ENCODE measurements around the gene OR52E1.
"Not testable (repeated sequence)": the region's sequence is repeated elsewhere in the genome, so short reads cannot be mapped to it uniquely, and the experiment has no call there.

The OR52E1 gene

DNA sequence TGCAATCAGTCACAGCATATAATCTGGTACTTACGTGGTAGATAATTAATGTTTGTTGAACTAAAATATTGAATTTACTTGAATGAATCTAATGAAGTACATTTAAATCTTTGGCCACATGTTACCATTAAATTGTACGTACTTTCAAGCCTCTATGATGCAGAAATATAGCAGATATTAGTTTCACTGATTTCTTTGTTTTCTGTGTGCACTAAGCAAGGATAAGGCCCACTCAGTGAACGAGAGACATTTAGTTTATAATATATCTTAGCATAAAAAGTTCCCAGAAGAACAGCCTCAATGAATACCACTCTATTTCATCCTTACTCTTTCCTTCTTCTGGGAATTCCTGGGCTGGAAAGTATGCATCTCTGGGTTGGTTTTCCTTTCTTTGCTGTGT, at the start of gene OR52E1:
TSS of gene OR52E1 (plus strand) at position 301 of the 400 bp plus-strand sequence.
- DNase-seq = no peak

DNA sequence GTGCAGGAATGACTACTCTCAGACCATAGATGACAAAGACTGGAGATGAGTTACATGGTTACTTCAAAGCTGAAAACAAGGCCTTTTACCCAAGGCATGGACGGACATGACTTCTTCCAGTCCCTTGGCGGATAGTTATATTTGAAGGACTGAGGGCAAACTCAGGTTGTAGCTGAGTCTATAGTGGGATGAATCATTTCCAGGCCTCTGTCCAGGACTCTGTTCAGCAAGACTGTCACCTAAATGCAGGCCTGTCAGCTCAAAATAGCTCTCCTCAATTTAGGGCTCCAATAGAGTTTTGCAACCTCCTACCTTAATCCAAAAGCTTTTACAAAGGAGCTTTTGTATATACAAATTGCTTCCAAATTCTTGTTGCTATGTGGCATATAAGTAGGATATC, 47.4 kb upstream of the OR52E1 start:
- no peak for DNase-seq

DNA sequence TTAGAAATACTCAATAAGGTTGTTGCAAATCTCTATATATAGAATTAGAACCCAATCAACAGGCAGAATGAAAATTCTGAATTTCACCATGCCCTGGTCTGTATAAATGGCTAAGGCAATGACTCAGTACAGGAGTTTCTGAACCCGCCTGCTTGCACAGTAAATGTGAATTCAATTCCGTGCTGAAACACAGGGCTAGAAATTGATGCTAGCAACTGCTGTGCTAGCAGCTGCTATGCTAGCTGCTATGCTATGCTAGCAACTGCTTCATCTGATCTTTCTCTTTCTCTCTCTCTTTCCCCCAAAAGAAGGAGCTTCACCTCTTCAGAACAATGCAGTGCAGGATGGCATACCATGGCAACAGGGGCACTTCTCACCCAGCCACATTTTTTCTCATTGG, 32.7 kb upstream of the OR52E1 start:
- no peak for DNase-seq

DNA sequence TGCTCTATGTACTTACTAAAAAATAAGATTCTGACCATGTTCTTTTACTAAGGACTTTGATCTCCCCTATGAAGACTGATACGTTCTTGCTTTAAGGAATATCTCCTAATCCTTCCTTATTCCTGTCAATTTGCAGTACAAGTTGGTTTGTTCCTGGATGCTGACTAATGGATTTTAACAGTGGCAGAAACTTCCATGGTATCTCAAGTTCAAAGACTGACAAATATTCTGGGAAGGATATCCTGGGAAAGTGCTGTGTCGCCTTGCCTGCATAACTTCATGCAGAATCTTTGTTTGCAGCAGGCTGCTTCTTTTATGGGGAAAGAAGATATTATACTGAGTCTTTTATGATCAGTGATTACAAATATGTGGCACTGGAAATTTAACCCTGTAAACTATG, 31.4 kb upstream of the OR52E1 start:
- DNase-seq = no peak

DNA sequence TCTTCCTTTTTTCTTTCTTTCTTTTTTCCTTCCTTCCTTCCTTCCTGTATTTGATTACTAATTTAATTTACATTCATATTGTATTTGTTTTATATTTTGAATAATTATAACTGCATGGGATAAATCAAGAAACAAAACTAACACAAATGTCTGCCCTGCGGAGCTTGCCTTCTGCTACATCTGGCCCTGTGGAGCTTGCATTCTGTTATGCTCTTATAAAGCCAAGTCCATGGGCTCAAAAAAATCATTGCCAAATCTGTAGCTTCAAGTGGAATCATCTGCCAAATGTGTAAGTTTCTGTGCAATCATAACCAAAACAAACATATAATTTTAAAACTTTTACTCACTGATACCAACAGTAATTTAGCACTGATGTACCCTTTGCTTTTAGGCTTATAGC, 31.0 kb upstream of the OR52E1 start:
- DNase-seq = no peak

DNA sequence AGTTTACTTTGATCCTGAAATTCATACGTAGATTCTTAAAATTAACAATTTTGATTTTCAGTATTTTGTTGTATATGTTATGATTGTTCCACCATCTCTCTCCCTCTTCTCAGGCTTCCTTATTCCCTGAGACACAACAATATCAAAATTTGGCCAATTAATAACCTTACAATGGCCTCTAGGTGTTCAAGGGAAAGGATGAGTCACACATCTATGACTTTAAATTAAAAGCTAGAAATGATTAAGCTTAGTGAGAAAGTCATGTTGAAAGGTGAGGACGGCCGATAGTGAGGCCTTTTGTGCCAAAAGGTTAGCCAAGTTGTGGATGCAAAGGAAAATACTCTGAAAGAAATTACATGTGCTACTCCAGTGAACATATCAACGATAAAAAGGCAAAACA, 28.5 kb upstream of the OR52E1 start:
- DNase-seq = no peak

DNA sequence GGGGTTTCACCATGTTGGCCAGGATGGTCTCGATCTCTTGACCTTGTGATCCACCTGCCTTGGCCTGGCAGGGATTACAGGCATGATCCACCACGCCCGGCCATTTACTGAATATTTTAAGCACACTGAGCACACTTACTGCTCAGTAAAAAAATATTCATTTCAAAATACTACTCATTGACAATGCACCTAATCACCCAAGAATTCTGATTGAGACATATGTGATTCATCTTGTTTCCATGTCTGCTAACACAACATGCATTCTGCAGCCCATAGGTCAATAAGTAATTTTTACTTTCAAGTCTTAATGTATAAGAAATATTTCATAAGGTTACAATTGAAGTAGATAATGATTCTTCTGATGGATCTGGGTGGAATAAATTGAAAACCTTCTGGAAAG, 27.3 kb upstream of the OR52E1 start:
- no peak for DNase-seq

DNA sequence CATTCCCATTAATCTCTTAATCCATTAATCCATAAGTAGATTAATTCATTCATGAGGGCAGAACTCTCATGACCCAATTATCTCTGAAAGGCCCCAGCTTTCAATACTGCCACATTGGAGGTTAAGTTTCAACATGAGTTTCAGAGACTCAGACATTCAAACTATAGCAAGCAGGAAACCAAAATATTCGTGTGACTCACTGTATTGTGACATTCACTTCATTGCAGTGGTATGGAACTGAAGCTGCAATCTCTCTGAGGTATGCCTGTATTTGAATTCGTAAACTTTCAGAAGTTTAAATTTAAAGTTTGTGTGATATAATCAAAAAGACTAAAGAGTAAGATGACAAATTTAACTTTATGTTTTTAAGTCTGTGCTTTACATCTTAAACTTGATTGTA, 26.0 kb upstream of the OR52E1 start:
- DNase-seq = no peak

DNA sequence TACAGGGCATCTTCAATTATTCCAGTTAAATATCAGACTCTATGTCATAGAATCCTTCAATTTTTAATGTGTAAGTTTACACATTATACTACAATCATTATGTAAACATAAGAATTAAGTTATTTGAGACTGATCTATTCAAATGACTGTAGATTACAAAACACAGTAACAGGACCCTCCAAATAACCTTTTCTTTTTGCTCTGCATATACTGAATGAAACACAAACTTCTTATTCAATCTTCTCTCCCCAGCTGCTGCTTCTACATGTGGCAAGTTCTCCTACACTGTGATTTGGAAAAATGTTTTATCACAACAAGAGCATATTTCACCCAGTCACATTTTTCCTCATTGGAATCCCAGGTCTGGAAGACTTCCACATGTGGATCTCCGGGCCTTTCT, 23.1 kb upstream of the OR52E1 start, which contains the start of gene OR52J3:
TSS of gene OR52J3 (plus strand) at position 301 of the 400 bp plus-strand sequence. CDS start at position 301, 0 bp downstream.
- no peak for DNase-seq

DNA sequence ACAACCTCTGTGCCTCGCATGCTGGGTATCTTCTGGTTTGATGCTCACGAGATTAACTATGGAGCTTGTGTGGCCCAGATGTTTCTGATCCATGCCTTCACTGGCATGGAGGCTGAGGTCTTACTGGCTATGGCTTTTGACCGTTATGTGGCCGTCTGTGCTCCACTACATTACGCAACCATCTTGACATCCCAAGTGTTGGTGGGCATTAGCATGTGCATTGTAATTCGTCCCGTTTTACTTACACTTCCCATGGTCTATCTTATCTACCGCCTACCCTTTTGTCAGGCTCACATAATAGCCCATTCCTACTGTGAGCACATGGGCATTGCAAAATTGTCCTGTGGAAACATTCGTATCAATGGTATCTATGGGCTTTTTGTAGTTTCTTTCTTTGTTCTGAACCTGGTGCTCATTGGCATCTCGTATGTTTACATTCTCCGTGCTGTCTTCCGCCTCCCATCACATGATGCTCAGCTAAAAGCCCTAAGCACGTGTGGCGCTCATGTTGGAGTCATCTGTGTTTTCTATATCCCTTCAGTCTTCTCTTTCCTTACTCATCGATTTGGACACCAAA, 22.5 kb upstream of the OR52E1 start:
- DNase-seq = no peak

DNA sequence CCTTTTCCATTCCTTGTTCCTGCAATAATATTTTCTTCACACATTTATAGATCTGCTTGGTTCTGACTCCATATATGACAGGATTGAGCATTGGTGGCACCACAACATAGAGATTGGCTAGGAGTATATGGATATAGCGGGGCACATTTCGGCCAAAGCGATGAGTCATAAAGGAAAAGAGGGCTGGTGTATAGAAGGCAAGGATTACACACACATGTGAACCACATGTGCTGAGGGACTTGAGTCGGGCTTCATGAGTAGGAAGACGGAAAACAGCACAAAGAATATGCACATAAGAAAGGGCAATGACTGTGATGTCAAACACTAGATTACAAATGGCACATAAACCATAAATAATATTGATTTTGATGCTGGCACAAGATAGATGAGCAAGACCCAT, 10.7 kb upstream of the OR52E1 start:
- DNase-seq = not testable (repeated sequence)

DNA sequence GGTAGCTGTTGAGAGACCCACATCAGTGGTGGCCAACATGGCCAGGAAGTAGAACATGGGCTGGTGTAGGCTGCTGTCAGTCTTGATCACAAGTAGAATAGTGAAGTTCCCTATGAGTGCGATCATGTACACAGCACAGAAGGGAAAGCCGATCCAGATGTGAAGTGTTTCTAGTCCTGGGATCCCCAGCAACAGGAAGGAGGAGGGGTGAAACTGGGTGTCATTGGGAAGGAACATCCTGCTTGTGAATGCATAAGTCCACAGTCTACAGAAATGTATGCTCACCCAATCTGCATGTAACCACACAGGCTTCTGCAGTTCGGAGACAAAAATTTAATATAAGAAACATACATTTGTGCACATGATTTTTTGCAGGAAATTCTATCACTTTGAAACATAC, 10.0 kb upstream of the OR52E1 start, which contains the start of gene OR52E2:
TSS of gene OR52E2 (minus strand) at position 237 of the 400 bp plus-strand sequence. CDS start at position 237, 0 bp downstream.
- no peak for DNase-seq

DNA sequence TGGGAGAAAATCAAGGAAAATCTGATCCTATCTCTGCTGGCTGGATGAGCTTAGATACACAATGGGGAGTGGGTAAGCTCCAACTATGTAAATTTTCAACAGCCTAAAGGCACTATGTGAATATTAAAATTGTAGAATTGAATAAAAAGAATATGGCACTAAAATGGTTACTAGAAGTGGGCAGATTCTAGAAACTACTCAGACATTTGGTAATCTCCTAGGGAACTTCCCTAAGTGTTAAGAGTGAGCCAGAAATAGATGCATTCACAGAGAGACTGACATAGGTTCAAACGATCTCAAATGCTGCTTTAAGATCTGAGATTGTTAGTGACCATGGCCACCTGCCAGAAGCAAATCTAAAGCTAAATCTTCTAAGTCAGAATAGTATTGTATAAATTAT, 4.3 kb upstream of the OR52E1 start:
- no peak for DNase-seq

DNA sequence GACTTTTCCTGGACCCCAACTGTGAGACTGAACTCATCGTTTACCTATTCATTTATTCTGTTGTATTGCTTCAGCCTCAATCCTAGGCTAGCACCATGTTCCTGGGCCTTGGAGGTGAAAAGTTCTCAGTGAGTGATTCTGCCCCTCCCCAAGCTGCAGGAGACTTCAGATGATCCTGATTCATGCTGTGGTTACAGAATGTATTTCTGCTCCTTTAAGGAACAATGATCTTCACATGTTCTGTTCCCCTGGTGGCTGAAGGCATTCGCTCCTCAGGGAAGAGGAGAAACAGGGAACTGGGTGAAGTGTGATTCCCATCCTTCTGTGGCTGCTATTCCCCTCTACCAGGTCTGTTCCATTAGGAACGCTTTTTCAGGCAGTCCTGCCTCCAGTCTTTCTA, 2.4 kb downstream of the OR52E1 start:
- DNase-seq = no peak

DNA sequence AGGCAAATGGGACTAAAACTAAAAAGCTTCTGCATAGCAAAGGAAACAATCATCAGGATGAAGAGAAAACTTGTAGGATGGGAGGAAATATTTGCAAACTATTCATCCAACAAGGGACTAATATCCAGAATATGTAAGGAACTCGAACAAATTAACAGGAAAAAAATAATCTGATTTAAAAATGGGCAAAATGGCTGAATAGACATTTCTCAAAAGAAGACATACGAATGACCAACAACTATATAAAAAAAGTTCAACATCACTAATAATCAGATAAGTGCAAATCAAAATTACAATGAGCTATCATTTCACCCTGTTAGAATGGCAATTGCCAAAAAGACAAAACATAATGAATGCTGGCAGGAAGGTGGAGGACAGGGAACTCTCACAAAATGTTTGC, 12.0 kb downstream of the OR52E1 start:
- no peak for DNase-seq

DNA sequence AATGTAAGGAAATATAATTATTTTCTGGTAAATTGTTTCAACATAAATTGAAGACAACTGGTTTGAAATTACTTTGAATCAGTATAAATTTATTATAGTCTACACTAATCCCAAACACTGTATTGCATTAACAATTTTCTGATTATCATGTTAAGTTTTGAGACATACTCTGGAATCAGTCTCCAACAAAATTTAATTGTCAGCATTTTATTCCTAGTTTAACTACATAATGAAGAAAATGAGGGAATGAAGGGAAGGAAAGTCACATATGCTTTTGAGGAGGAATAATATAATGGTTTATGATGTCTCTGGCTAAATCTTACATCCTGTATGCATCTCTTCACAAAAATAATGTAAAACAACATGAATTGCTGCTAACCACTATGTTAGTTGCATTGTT, 14.2 kb downstream of the OR52E1 start:
- no peak for DNase-seq

DNA sequence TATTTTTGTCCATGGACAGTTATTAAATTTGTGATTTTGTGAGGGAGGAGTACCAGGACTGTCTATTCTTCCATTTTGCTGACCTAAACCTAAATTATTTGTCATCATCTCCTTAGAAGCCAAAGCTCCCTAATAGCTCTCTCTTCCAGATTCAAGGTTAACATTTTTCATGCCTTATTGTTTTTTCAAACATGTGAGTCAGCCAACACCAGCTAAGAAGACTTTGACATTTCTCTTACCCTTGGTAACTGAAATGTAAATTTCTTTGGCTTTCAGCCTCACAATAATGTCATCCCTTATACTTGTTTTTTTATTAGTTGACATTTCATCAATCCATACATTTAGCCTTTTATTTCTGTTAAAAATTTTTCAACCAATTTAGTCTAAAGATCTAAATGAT, 19.2 kb downstream of the OR52E1 start:
- no peak for DNase-seq

DNA sequence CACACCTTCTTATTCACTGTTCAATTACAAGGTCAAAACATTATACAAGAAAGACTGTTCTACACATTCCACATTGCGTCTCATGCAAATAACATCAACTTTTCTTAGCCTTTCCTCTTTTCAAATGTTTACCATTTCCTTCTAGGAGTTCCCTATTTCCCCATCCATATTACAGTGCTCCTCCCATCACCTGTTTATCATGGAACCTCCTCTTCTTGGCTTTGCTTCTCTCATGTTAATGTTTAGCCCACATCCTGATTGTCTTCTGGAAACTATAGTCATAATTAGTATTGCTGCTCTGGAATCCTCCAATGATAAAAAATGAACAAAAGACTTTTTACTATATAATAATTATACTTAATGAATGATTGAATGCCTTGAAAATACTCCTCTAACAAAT, 21.3 kb downstream of the OR52E1 start:
- no peak for DNase-seq

DNA sequence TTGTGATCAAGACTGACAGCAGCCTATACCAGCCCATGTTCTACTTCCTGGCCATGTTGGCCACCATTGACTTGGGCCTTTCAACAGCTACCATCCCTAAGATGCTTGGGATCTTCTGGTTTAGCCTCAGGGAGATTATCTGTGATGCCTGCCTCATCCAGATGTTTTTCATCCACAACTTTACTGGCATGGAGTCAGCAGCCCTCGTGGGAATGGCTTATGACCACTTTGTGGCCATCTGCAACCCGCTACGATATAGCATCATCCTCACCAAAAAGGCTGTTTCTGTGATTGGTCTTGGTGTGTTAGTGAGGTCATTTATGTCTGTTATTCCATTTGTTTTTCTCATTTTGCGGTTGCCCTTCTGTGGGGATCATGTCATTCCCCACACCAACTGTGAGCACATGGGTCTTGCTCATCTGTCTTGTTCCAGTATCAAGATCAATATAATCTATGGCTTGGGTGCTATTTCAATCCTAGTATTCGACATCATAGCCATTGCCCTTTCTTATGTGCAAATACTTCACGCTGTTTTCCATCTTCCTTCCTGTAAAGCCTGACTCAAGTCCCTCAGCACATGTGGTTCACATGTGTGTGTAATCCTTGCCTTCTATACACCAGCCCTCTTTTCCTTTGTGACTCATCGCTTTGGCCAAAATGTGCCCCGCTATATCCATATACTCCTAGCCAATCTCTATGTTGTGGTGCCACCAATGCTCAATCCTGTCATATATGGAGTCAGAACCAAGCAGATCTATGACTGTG, 23.6 kb downstream of the OR52E1 start:
- no peak for DNase-seq

DNA sequence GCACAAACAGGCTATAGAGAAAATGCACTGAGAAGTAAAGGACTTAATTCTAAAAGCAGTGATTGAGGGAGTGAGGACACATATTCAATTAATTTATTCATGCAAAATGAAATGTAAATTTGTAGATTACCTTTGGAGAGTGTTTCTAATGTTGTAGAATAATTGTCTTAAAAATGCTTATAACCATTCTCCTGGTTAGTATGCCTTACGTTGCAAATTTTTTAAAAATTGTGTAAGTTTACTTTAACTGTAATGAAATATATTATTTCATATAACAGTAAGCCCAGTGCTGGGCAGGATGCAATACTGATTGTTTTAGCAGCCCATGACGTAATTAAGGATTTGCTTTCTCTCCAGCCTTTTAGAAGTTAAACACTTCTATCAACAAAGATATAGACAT, 26.6 kb downstream of the OR52E1 start:
- no peak for DNase-seq

DNA sequence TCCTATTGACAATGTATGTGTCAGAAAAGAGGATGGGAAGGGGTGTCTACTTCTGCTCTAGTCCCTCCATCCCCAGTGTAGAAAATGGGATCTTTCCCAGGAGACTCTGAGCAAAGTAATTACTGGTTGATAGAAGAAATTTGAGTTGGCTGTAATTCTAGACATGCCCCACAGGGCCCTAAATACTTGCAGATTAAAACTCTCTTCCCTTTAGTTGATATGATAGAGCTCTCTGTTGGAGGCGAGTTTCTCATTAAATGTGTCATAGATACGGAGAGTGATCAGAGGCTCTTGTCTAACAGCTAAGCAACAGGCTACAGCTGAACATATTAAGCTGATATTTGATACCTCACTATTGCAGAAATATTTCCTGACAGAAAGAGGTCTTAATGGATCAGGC, 32.9 kb downstream of the OR52E1 start:
- DNase-seq = no peak

DNA sequence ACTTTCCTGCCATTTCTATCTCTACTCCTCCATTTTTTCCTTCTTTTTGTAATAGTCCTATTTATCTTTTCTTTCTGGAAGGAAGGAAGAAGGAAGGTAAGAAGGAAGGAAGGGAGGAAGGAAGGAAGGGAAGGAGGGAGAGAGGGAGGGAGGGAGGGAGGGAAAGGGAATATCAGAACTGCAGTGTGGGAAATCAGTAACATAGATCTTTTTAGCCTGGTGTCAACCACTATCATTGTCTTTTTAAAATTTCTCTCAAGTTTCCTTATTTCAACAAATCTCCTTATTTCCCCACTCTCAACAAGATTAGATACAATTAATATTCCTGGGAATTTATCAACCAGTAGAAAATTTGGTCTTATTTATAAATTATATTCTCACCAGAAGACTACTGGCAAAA, 33.7 kb downstream of the OR52E1 start:
- no peak for DNase-seq

DNA sequence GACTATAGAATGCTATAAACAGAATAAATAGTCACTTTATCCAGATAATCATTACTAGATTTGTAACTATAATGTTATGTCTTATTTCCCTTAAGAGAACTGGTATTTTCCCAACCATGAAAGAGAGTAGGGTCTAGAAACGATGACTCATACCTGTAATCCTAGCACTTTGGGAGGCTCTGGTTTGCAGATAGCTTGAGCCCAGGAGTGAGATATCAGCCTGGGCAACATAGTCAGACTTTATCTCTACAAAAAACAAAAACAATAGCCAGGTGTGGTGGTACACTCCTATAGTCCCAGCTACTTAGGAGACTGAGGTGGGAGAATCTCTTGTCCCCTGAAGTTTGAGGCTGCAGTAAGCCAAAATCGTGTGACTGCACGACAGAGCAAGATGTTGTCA, 37.9 kb downstream of the OR52E1 start:
- DNase-seq = no peak

DNA sequence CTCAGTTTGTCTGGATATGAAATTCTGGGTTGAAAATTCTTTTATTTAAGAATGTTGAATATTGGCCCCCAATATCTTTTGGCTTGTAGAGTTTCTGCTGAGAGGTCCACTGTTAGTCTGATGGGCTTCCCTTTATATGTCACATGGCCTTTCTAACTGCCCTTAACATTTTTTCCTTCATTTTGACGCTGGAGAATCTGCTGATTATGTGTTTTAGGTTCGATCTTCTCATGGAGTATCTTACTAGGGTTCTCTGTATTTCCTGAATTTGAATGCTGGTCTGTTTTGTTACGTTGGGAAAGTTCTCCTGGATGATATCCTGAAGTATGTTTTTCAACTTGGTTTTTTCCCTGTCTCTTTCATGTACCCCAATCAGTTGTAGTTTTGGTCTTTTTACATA, 46.0 kb downstream of the OR52E1 start:
- no peak for DNase-seq

DNA sequence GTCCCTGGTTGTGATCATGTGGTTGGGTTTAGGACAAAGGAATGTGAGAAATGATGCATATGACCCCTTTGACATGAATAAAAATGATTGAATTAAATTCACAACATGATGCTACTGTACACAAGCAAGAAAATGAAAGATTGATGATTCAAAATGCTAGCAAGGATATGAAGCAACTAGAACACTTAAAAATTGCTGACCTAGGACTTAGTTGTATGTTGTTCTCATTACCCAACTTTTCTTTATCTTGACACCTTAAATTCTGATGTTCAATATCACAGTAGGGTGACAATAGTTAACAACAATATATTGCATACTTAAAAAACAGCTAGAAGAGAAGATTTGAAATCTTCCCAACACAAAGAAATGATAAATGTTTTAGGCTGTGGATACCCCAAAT, 48.2 kb downstream of the OR52E1 start:
- DNase-seq = no peak
